H1 (cell line): ENCODE measurements around the gene KCNC4.

Experiments used
- ATF2 ChIP-seq: IDR thresholded peaks from 2 replicates; pipeline ENCODE4 v1.6.1; 2012; ENCODE audit warnings: low read length, inconsistent platforms
- CHD1 ChIP-seq: IDR thresholded peaks from 2 replicates; pipeline ENCODE4 v1.6.1; 2012; ENCODE audit warnings: low read depth, low read length, improper control_type of control experiment
- EP300 ChIP-seq, 2 experiments: IDR thresholded peaks; 1 replicate in 1 of 2; 2 replicates in 1 of 2; pipeline ENCODE4 v1.6.1; 2011 to 2012; ENCODE audit warnings: low read depth in 2 of 2, low read length in 2 of 2, mild to moderate bottlenecking in 2 of 2, borderline replicate concordance in 1 of 2, inconsistent platforms in 1 of 2, moderate library complexity in 1 of 2
- EZH2 ChIP-seq: fragments of 200-600 bp; sonication (generic); IDR thresholded peaks from 2 replicates; pipeline ENCODE4 v1.7.1; 2012; ENCODE audit warnings: low read depth, mild to moderate bottlenecking, moderate library complexity, low read length, inconsistent platforms; ENCODE audit not compliant: severe bottlenecking
- YY1 ChIP-seq: IDR thresholded peaks from 2 replicates; pipeline ENCODE4 v1.6.1; 2011; ENCODE audit warnings: low read depth, mild to moderate bottlenecking, low read length
- TF ChIP-seq, protein P1 (sequence below), 3 experiments: IDR thresholded peaks; 1 replicate in 2 of 3; 2 replicates in 1 of 3; pipeline versions ENCODE4 v1.5.1 to v1.6.1; 2011; ENCODE audit warnings: low read length in 3 of 3, mild to moderate bottlenecking in 3 of 3, inconsistent platforms in 2 of 3, low read depth in 1 of 3, moderate library complexity in 1 of 3; ENCODE audit not compliant: insufficient read depth in 1 of 3; ENCODE audit errors: control extremely low read depth in 1 of 3

DNA sequence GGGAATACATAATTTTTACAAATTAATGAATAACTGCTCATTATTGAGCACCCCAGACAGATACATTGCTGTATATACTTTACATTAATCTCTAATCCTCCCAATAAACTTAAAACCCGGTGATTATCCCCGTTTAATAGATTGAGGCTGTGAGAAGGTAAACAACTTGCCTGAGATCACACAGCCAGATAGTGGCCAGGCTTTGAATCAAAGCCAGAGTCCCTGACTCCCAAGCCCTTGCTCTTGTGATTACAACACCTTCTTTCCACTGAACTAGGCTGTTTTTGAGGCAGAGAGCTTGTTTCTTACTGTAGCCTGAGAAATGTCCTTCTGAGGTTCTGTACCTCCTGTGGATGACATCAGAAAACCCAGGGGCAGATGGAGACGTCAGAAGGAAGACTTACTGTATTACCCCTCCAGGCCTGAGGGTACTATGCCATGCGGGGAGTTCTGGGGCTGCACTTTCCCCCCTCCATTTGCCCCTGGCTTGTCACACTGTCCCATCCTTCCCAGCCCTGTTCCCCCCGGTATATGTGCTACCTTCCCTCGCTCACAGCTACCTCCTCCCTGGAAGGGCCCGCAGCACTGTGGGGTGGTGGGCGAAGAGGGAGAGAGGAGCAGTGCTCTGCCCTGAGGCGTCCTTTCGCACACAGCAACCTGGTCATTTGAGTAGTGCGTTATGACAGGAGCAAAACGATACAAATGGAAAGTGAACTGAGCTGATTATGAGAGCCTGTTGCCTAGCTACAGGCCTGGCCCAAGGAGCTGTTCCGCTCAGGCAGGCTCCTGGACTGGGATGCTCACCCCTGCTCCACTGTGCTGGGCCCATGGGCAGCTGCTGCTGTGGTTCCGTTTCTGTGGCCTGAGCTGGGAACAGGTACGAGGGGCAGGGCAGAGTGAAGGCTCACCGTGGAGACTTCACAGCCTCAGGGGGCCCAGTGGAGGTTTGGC is 4.6 kb downstream of the KCNC4 start:
- no peak for TF ChIP-seq EP300 (IDR thresholded peaks at IDR 0.05; ENCODE audit: borderline replicate concordance in 1 of 2, low read depth in 2 of 2, low read length in 2 of 2)
- no peak for TF ChIP-seq EZH2
- TF ChIP-seq YY1: no peak
- TF ChIP-seq, protein P1, sequence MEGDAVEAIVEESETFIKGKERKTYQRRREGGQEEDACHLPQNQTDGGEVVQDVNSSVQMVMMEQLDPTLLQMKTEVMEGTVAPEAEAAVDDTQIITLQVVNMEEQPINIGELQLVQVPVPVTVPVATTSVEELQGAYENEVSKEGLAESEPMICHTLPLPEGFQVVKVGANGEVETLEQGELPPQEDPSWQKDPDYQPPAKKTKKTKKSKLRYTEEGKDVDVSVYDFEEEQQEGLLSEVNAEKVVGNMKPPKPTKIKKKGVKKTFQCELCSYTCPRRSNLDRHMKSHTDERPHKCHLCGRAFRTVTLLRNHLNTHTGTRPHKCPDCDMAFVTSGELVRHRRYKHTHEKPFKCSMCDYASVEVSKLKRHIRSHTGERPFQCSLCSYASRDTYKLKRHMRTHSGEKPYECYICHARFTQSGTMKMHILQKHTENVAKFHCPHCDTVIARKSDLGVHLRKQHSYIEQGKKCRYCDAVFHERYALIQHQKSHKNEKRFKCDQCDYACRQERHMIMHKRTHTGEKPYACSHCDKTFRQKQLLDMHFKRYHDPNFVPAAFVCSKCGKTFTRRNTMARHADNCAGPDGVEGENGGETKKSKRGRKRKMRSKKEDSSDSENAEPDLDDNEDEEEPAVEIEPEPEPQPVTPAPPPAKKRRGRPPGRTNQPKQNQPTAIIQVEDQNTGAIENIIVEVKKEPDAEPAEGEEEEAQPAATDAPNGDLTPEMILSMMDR (IDR thresholded peaks at IDR 0.05; ENCODE audit: control extremely low read depth in 1 of 3, insufficient read depth in 1 of 3, low read depth in 1 of 3, low read length in 3 of 3): no peak
- no peak for TF ChIP-seq ATF2
- TF ChIP-seq CHD1: no peak
